Body of pancreas (tissue), 4 donors: ENCODE measurements around the gene GRB10. TPM values are rescaled to one million over a fixed set of nuclear protein-coding genes. Genes with fewer than 3 reads are reported as not detected.

Experiments
- ATAC-seq: fragments of 150-250 bp; one replicate; pipeline ENCODE4 v1.9.1; 2016
- DNase-seq, 4 donors: peaks; one replicate each; pipeline ENCODE4 v3.0.0-alpha.2; 2019
- H3K27ac ChIP-seq, 4 donors: fragments of 200-600 bp; sonication (generic); 1 replicate in 3 of 4; 2 replicates in 1 of 4; pipeline versions ENCODE4 v1.5.1 to v1.6.1; 2016 to 2019; ENCODE audit warnings: mild to moderate bottlenecking in 1 of 4, mixed read lengths in 1 of 4, moderate library complexity in 1 of 4
- H3K27me3 ChIP-seq, 2 donors: fragments of 200-600 bp; sonication (generic); one replicate each; pipeline ENCODE4 v1.6.0; 2016; ENCODE audit warnings: mild to moderate bottlenecking in 1 of 2
- H3K36me3 ChIP-seq, 2 donors: fragments of 200-600 bp; sonication (generic); replicated peaks in 1 of 2; 2 replicates each; pipeline ENCODE4 v1.5.1; 2016; ENCODE audit warnings: low read depth in 2 of 2; ENCODE audit not compliant: insufficient read depth in 1 of 2
- H3K4me1 ChIP-seq: fragments of 200-600 bp; sonication (generic); one replicate; pipeline ENCODE4 v1.6.0; 2016
- H3K4me3 ChIP-seq, 2 donors: fragments of 200-600 bp; sonication (generic); 1 replicate in 1 of 2; 2 replicates in 1 of 2; pipeline ENCODE4 v1.5.1; 2016 to 2019
- H3K9me3 ChIP-seq, 3 donors: fragments of 200-600 bp; sonication (generic); 1 replicate in 2 of 3; 2 replicates in 1 of 3; pipeline ENCODE4 v1.5.1; 2016
- POLR2A ChIP-seq, 3 donors: fragments of 450-650 bp; IDR thresholded peaks; one replicate each; pipeline ENCODE4 v1.6.1; 2016; ENCODE audit warnings: antibody characterized with exemption in 3 of 3, mild to moderate bottlenecking in 2 of 3
- WGBS, 2 donors: methylation state at CpG; one replicate each; pipeline ENCODE4 v1.1.5; 2017; 5-methylcytosine and 5-hydroxymethylcytosine counted together
- intact Hi-C: fragments of 100-400 bp; cut with DNase I; formaldehyde crosslinking; loops from one replicate; pipeline ENCODE4 v1.15.1; 2023
- total RNA-seq, 2 donors: library from RNA; depleted of rRNA; stranded (reverse); fragments of >200 nt; gene quantifications; one replicate each; pipeline ENCODE4 v1.1.0, GENCODE V29; 2016
- TF ChIP-seq, protein P1 (sequence below), 7 experiments: fragments of 450-650 bp in 4 of 7; fragments of 200-600 bp in 3 of 7; sonication (generic) in 3 of 7; IDR thresholded peaks; one replicate each; pipeline ENCODE4 v1.5.1; 2016 to 2019; ENCODE audit warnings: antibody characterized with exemption in 7 of 7

GRB10 gene
- total RNA-seq, 2 donors from 2014 or later: 130 to 229 TPM

DNA sequence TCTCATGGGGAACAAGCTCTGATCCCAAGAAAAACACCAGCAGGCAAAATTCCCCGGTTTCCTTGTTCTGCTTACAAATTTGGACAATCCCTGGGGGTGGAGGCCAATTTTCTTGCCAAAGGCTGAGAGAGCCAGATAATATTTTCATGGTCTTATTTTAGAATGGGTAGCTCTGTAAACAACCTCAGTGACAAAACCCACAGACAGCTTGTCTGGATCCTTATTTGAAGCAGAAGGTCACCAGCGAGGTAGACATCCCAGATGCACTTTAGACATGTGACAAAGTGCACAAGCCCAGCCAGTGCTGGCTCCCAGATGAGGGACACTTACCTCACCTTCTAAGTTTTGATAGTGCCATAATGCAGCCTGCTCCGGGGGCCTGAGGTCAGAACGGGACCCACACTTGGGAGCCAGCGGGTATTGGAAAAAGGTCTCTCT lies 114.9 kb downstream of the GRB10 start:
- ATAC-seq (peak; percentile 45), DNase-seq (peak in 2 of 4 donors; percentile 50 to 57)
- 34 to 35% methylated on average over 5 of the region's 5 CpGs for WGBS, 2 donors
- no peaks in the 10 kb centered on the region for H3K27me3 ChIP-seq
- H3K4me3 ChIP-seq: no peak overlapping the region
- peak overlapping the region; percentile 27 to 75 (median 64) for H3K27ac ChIP-seq
- H3K4me1 ChIP-seq: peaks cover 72% of the 10 kb centered on the region
- intact Hi-C loops: no loop called here
- TF ChIP-seq, protein P1, sequence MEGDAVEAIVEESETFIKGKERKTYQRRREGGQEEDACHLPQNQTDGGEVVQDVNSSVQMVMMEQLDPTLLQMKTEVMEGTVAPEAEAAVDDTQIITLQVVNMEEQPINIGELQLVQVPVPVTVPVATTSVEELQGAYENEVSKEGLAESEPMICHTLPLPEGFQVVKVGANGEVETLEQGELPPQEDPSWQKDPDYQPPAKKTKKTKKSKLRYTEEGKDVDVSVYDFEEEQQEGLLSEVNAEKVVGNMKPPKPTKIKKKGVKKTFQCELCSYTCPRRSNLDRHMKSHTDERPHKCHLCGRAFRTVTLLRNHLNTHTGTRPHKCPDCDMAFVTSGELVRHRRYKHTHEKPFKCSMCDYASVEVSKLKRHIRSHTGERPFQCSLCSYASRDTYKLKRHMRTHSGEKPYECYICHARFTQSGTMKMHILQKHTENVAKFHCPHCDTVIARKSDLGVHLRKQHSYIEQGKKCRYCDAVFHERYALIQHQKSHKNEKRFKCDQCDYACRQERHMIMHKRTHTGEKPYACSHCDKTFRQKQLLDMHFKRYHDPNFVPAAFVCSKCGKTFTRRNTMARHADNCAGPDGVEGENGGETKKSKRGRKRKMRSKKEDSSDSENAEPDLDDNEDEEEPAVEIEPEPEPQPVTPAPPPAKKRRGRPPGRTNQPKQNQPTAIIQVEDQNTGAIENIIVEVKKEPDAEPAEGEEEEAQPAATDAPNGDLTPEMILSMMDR (IDR thresholded peaks at IDR 0.05): no peak
- TF ChIP-seq POLR2A (IDR thresholded peaks at IDR 0.05): no peak
- H3K9me3 ChIP-seq: no peaks in the 10 kb centered on the region
- peaks cover 0 to 12% of the 10 kb centered on the region in 2 donors for H3K36me3 ChIP-seq

- Histone ChIP-seq H3K36me3 (peaks cover 0 to 12% of the 10 kb centered on the region in 2 donors), H3K27me3 (no peaks in the 10 kb centered on the region), H3K9me3 (no peaks in the 10 kb centered on the region), H3K4me1 (peaks cover 73% of the 10 kb centered on the region), H3K27ac (peak overlapping the region; percentile 27 to 75 (median 64)), H3K4me3 (no peak overlapping the region)
- intact Hi-C loops: no loop called here
- WGBS, 2 donors: 21% methylated on average over 4 of the region's 4 CpGs
- TF ChIP-seq, protein P1 (IDR thresholded peaks at IDR 0.05): no peak
- no peak for TF ChIP-seq POLR2A (IDR thresholded peaks at IDR 0.05)
- ATAC-seq (peak; percentile 79), DNase-seq (peak; percentile 71 to 90 (median 82))
Measured at GRCh38 chr7:50667338-50667737, 115.4 kb downstream of the GRB10 start.

DNA sequence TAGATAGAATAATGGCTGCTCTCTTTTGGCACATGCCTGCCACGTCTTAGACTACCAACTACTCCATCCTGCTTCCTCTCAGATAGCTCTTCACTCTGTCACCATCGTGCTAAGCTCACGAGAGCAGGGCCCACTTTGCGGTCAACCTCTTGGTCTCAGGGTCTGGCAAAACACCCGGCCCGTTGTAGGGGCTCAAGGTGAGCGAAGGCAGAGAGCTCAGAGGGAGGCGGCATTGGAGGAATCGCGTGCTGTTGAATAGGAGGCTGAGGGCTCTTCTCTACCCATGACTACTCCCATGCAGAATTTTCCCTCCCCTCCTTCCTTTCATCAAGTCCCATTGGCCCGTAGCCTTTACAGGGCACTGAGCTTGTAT lies 116.6 kb downstream of the GRB10 start:
- TF ChIP-seq POLR2A (IDR thresholded peaks at IDR 0.05): no peak
- TF ChIP-seq, protein P1 (IDR thresholded peaks at IDR 0.05): no peak
- Histone ChIP-seq H3K27ac (peak overlapping the region in 2 of 4 donors; percentile 10 to 41), H3K9me3 (no peaks in the 10 kb centered on the region), H3K36me3 (peaks cover 0 to 18% of the 10 kb centered on the region in 2 donors), H3K27me3 (no peaks in the 10 kb centered on the region), H3K4me3 (no peak overlapping the region), H3K4me1 (peaks cover 71% of the 10 kb centered on the region)
- ATAC-seq (no peak), DNase-seq (no peak)
- intact Hi-C loops: no loop called here
- 91 to 96% methylated on average over 10 to 11 of the region's 11 CpGs for WGBS, 2 donors

DNA sequence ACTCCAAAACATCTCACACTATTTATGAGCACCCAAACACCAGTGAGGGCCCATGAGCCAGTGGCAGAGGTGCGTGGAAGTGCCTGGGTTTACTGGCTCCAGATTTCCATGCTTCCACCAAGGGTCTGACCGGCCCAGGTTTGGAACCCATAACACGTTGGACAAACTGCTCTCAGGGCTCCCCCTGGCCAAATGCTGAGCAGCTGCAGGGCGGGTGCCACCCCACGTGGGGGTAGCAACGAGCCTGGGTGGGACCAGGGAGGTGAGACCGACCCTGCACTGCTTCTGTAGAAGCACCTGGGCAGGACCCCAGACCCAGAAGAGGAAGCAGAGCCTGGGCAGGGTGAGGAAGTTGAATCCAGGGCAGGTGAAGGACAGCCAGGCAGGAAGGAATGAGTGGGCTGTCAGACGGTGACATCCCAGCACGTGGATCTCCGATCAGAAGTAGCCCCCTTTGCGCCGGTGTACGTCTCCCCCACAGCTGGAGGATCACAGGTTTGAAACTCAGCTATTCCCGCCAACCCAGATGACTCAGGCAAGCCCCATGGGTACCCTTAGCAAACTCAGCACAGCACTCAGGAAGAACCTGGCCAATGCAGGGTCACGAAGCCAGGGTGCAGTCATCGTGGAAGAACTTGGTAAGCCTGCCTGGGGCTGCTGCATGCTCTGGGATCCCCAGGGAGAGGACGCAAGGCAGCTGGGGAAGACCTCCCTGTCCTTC lies 117.1 kb downstream of the GRB10 start:
- no peak for ATAC-seq
- H3K27ac ChIP-seq: peak overlapping the region in 2 of 4 donors; percentile 10 to 41
- peaks cover 0 to 18% of the 10 kb centered on the region in 2 donors for H3K36me3 ChIP-seq
- intact Hi-C loops: no loop called here
- TF ChIP-seq, protein P1 (IDR thresholded peaks at IDR 0.05): no peak
- TF ChIP-seq POLR2A (IDR thresholded peaks at IDR 0.05): no peak
- no peak overlapping the region for H3K4me3 ChIP-seq
- H3K9me3 ChIP-seq: no peaks in the 10 kb centered on the region
- H3K4me1 ChIP-seq: peaks cover 65% of the 10 kb centered on the region
- 69 to 78% methylated on average over 10 to 17 of the region's 17 CpGs for WGBS, 2 donors
- H3K27me3 ChIP-seq: no peaks in the 10 kb centered on the region
- DNase-seq: no peak

GRCh38 chr7:50664937-50665336 lies 117.8 kb downstream of the GRB10 start:
- no peaks in the 10 kb centered on the region for H3K9me3 ChIP-seq
- peaks cover 0 to 18% of the 10 kb centered on the region in 2 donors for H3K36me3 ChIP-seq
- H3K27me3 ChIP-seq: no peaks in the 10 kb centered on the region
- peak overlapping the region in 2 of 4 donors; percentile 10 to 41 for H3K27ac ChIP-seq
- WGBS, 2 donors: 47 to 53% methylated on average over 4 of the region's 4 CpGs
- DNase-seq (no peak), ATAC-seq (no peak)
- peaks cover 63% of the 10 kb centered on the region for H3K4me1 ChIP-seq
- TF ChIP-seq, protein P1 (IDR thresholded peaks at IDR 0.05): no peak
- TF ChIP-seq POLR2A (IDR thresholded peaks at IDR 0.05): no peak
- H3K4me3 ChIP-seq: no peak overlapping the region
- intact Hi-C loops: no loop called here
